ENCODE results near the gene DNAJA2. TPM values are rescaled to one million over a fixed set of nuclear protein-coding genes. Genes with fewer than 3 reads are reported as not detected.

Gene DNAJA2
- total and polyA plus RNA-seq, 2 of the 4 experiments (the other 2 are of a cell fraction), result 18.6 to 53.9 TPM

GRCh38 chr16:46926470-46927225, 46.8 kb downstream of the DNAJA2 start (continued):
- TF ChIP-seq CEBPB (IDR thresholded peaks at IDR 0.05; ENCODE audit: low read depth, low read length), result no peak

- no peak overlapping the region for H3K27ac ChIP-seq (ENCODE audit: insufficient read depth, low read length)
- H3K36me3 ChIP-seq (ENCODE audit: control insufficient read depth, insufficient read depth, low read length), result peaks cover 75% of the 10 kb centered on the region
- H4K20me1 ChIP-seq (ENCODE audit: insufficient read depth, low read length), result no peaks in the 10 kb centered on the region; the same call in none of the 2 replicates
- 100% methylated on average over 2 of the region's 6 CpGs; no CpG with 5 or more reads in 1 of the 2 experiments for WGBS, 2 experiments (ENCODE audit: extremely low coverage in 2 of 2, insufficient read length in 1 of 2)
- H2BK120ac ChIP-seq (ENCODE audit: low read depth, low read length), result no peak overlapping the region
- no peak overlapping the region for H3K4me2 ChIP-seq (ENCODE audit: low read depth, low read length)
- no TSS peak for BruUV-seq (replicated peaks)
- H3K18ac ChIP-seq (ENCODE audit: low read depth, low read length), result no peak overlapping the region
- in situ Hi-C loops (cut with MboI; ENCODE audit: low sequenced_read_pairs) (loop anchor here (10.0 kb wide), 1 partner anchor 250 kb away; no protein-coding TSS in a partner anchor), intact Hi-C loops (cut with micrococcal nuclease) (no loop called here), dilution Hi-C loops (cut with HindIII; ENCODE audit: low sequenced_read_pairs, unreplicated experiment) (no loop called here)
- no peaks in the 10 kb centered on the region for H3K9me3 ChIP-seq (ENCODE audit: control insufficient read depth, insufficient read depth, low read length)
- H3K9ac ChIP-seq (ENCODE audit: low read depth, low read length), result no peak overlapping the region
- H2AK5ac ChIP-seq (ENCODE audit: low read depth, low read length), result no peak overlapping the region
- H3K4ac ChIP-seq (ENCODE audit: low read depth, low read length), result no peak overlapping the region
- H2BK20ac ChIP-seq (ENCODE audit: low read depth, low read length), result no peak overlapping the region
- H2AFZ ChIP-seq (replicated peaks; ENCODE audit: low read length, poor library complexity), result no peak overlapping the region
- H4K91ac ChIP-seq (ENCODE audit: insufficient read depth, low read depth, low read length), result no peak overlapping the region
- H3K4me1 ChIP-seq (ENCODE audit: control insufficient read depth, insufficient read depth, low read length), result no peaks in the 10 kb centered on the region
- no peak overlapping the region for H3K14ac ChIP-seq (replicated peaks; ENCODE audit: low read depth, low read length)
- no peak overlapping the region for H4K5ac ChIP-seq (ENCODE audit: low read depth, low read length)
- POLR2A ChIA-PET (ENCODE audit: unreplicated experiment), result no interaction called here
- no peak overlapping the region for H3K4me3 ChIP-seq (ENCODE audit: insufficient read depth, low read depth, low read length)
- no peak for ATAC-seq (ENCODE audit: low read depth)
- peaks cover 0 to 6% of the 10 kb centered on the region in 2 experiments; a peak in 3 of 4 replicates for H3K79me1 ChIP-seq (ENCODE audit: low read depth in 1 of 2, low read length in 2 of 2)
- no peak for TF ChIP-seq NFE2L2 (IDR thresholded peaks at IDR 0.05; ENCODE audit: low read depth, low read length)
- no peak overlapping the region for H4K8ac ChIP-seq (ENCODE audit: low read depth in 2 of 2, low read length in 2 of 2)
- peaks cover 5% of the 10 kb centered on the region; the same call in 1 of the 2 replicates for H3K9me1 ChIP-seq (ENCODE audit: insufficient read depth, low read length)
- no peak overlapping the region for H3K56ac ChIP-seq (ENCODE audit: extremely low read depth, insufficient read depth, low read length)
- no peak overlapping the region for H2BK5ac ChIP-seq (ENCODE audit: low read depth, low read length, poor library complexity, severe bottlenecking)
- H3K27me3 ChIP-seq (ENCODE audit: control insufficient read depth, insufficient read depth, low read length), result no peaks in the 10 kb centered on the region
- H2BK15ac ChIP-seq (ENCODE audit: low read depth, low read length), result no peak overlapping the region
- H2AK9ac ChIP-seq (replicated peaks; ENCODE audit: low read depth, low read length, poor library complexity), result no peak overlapping the region
- no peak for DNase-seq
- no peak overlapping the region for H3K23ac ChIP-seq (ENCODE audit: low read depth, low read length)
- CTCF ChIA-PET, result interaction anchor here (1.0 kb wide), 1 partner anchor 70 kb away, joined by 4 read pairs; no protein-coding TSS in a partner anchor
Measured at GRCh38 chr16:46924402-46924801, 49.1 kb downstream of the DNAJA2 start.
